MM.1S (cell line): Measurements from ENCODE around the gene PATJ.

Experiments used
- EZH2 ChIP-seq: fragments of 300-600 bp; sonication (generic); optimal IDR thresholded peaks from 2 replicates; pipeline ENCODE3; 2017; ENCODE audit warnings: low read depth, mild to moderate bottlenecking, antibody characterized with exemption, low read length, mixed read lengths
- EZH2phosphoT487 ChIP-seq: fragments of 300-600 bp; sonication (generic); IDR thresholded peaks from 2 replicates; pipeline ENCODE4 v1.6.1; 2018; ENCODE audit warnings: antibody characterized with exemption, low read length
- TF ChIP-seq, protein P1 (sequence below): fragments of 300-600 bp; sonication (generic); IDR thresholded peaks from 2 replicates; pipeline ENCODE4 v1.5.1; 2016; ENCODE audit warnings: antibody characterized with exemption, low read length, mixed read lengths

DNA sequence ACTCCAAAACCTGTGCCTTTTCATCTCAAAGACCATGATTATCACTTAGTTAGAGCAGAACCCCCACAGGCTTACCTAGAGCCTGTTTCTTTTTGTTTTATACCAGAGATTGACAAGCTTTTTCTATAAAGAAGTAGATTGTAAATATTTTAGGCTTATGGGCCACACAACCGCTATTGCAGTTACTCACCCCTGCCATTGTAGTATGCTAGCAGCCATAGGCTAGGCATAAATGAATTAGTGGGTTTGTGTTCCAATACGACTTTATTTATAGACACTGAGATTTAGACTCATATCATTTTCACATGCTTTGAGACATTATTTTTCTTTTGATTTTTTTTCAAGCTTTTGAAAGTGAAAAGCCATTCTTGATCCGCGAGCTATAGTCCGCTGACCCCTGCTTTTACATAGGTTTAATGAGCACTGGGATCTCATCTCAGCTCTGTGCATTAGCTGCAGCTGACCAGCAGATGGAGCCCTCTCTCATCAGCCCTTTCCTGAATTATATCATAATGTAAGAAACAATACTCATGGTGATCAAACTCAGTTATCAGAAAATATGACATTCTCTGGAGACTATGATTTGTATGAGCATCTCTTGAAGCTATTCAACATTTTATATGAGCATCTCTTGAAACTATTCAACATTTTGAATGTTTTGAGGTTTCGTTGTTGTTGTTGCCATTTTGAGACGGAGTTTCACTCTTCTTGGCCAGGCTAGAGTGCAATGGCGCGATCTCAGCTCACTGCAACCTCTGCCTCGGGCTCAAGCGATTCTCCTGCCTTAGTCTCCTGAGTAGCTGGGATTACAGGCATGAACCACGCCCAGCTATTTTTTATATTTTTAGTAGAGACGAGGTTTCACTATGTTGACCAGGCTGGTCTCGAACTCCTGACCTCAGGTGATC, 340.4 kb downstream of the PATJ start:
- TF ChIP-seq, protein P1, sequence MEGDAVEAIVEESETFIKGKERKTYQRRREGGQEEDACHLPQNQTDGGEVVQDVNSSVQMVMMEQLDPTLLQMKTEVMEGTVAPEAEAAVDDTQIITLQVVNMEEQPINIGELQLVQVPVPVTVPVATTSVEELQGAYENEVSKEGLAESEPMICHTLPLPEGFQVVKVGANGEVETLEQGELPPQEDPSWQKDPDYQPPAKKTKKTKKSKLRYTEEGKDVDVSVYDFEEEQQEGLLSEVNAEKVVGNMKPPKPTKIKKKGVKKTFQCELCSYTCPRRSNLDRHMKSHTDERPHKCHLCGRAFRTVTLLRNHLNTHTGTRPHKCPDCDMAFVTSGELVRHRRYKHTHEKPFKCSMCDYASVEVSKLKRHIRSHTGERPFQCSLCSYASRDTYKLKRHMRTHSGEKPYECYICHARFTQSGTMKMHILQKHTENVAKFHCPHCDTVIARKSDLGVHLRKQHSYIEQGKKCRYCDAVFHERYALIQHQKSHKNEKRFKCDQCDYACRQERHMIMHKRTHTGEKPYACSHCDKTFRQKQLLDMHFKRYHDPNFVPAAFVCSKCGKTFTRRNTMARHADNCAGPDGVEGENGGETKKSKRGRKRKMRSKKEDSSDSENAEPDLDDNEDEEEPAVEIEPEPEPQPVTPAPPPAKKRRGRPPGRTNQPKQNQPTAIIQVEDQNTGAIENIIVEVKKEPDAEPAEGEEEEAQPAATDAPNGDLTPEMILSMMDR = peak; percentile 94
- TF ChIP-seq EZH2 (no peak), EZH2phosphoT487 (no peak)
